ENCODE measurements around the gene SNUPN. TPM values are rescaled to one million over a fixed set of nuclear protein-coding genes. Genes with fewer than 3 reads are reported as not detected.

Gene SNUPN
- total and polyA plus RNA-seq, 4 donors = 19.1 to 24.6 (median 21.1) TPM

DNA sequence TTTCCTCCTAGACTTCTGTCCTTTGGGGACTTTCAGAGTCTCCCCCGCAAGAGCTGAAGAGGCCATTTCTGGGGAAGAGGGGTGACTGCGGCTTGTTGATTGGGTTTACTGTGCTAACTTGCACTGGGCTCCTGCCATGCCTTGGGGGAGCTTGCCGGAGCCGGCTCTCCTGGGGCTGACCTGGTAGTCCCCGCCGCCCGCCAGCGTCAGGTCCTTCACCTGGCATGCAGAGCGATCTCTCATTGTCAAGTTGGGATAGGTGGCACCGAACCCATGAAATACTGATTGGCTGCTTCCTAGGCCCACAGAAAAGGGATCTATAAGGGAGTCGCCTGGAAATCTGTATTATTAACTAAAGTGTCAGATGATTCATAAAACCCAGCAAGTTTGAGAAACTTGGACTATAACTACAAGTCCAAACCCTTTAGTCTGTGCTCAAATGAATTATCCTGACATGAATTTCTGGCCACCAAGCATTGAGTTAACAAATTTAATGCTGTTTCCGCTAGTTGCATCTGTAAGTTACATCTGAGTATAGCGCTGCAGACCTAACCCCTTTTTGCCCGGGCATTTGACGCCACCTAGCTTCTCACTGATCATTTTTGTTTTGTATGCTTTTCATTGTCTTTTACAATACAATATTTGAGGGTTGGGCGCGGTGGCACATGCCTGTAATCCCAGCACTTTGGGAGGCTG lies 15.1 kb upstream of the SNUPN start:
- no peaks in the 10 kb centered on the region for H3K27me3 ChIP-seq (ENCODE audit: control insufficient read depth in 3 of 3, insufficient read depth in 3 of 3, low read length in 2 of 3)
- H3K4me1 ChIP-seq (ENCODE audit: control insufficient read depth in 5 of 5, insufficient read depth in 5 of 5, low read length in 5 of 5) = peaks cover 3 to 28% (median 10%) of the 10 kb centered on the region in 5 donors
- H3K9me3 ChIP-seq (ENCODE audit: control insufficient read depth in 4 of 4, insufficient read depth in 3 of 4, low read length in 3 of 4) = no peaks in the 10 kb centered on the region
- peak overlapping the region; percentile 97 to 98 for H3K27ac ChIP-seq (ENCODE audit: low read depth in 1 of 2, low read length in 1 of 2)
- peak overlapping the region; percentile 20 for H3K4me3 ChIP-seq
- WGBS, 2 donors = 3 to 9% methylated on average over 17 of the region's 17 CpGs
- DNase-seq (peak in 2 of 3 donors; percentile 73 to 75), ATAC-seq (ENCODE audit: insufficient read depth, low FRiP score) (no peak)
- TF ChIP-seq, protein P1, sequence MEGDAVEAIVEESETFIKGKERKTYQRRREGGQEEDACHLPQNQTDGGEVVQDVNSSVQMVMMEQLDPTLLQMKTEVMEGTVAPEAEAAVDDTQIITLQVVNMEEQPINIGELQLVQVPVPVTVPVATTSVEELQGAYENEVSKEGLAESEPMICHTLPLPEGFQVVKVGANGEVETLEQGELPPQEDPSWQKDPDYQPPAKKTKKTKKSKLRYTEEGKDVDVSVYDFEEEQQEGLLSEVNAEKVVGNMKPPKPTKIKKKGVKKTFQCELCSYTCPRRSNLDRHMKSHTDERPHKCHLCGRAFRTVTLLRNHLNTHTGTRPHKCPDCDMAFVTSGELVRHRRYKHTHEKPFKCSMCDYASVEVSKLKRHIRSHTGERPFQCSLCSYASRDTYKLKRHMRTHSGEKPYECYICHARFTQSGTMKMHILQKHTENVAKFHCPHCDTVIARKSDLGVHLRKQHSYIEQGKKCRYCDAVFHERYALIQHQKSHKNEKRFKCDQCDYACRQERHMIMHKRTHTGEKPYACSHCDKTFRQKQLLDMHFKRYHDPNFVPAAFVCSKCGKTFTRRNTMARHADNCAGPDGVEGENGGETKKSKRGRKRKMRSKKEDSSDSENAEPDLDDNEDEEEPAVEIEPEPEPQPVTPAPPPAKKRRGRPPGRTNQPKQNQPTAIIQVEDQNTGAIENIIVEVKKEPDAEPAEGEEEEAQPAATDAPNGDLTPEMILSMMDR (IDR thresholded peaks at IDR 0.05; ENCODE audit: control extremely low read depth, extremely low read depth) = peak; percentile 27
- H3K9ac ChIP-seq (ENCODE audit: insufficient read depth in 1 of 2, low read length in 2 of 2) = peak overlapping the region in 1 of 2 donors; percentile 69
- peaks cover 0 to 5% (median 2%) of the 10 kb centered on the region in 4 donors for H3K36me3 ChIP-seq (ENCODE audit: control insufficient read depth in 4 of 4, insufficient read depth in 4 of 4, low read length in 4 of 4)

DNA sequence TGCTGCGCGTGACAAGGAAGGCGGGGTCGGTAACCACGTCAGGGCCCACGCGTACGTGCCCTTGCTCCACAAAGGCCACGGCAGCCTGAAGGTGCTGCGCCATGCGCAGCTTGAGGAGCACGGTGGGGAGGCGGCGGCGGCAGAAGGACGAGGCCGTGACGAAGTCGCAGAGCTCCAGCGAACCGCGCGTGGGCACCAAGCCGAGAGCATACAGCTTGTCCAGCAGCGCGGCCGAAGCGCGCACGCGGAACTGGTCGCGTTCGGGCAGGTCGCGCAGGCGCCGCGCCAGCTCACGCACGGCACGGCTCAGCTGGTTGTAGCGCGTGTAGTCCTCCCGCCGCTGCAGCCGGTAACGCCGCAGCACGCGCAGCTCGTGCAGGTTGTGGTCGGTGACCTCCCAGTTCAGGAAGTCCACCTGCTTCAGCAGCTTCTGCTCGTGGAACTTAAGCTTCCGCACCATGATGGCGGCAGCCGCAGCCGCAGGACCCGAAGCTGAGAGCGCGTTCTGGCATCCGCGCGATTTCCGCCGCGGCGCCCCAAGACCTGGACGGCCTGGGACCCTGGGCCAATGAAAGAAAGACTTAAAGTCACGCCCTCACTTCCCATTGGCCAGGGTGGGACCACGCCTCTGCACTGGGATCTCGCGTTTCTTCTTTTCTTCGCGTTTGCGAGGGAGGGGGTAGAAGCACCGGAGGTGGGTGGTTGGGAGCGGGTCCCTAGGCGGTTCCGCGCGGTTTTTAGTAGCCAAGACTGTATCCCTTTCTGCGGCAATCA lies 14.4 kb upstream of the SNUPN start, which contains the start of gene IMP3:
Gene IMP3, minus strand, starts transcription at position 516 of the 774 bp plus-strand sequence. Its CDS starts 56 bp downstream, at position 460.
- H3K36me3 ChIP-seq (ENCODE audit: control insufficient read depth in 4 of 4, insufficient read depth in 4 of 4, low read length in 4 of 4) = peaks cover 0 to 5% (median 2%) of the 10 kb centered on the region in 4 donors
- DNase-seq = peak; percentile 96 to 99 (median 99)
- 0% methylated on average over 80 to 83 of the region's 83 CpGs for WGBS, 2 donors
- TF ChIP-seq, protein P1 (IDR thresholded peaks at IDR 0.05; ENCODE audit: control extremely low read depth, extremely low read depth) = no peak
- no peaks in the 10 kb centered on the region for H3K9me3 ChIP-seq (ENCODE audit: control insufficient read depth in 4 of 4, insufficient read depth in 3 of 4, low read length in 3 of 4)
- H3K4me3 ChIP-seq = peak within 1 kb of the TSS; percentile 92
- no peaks in the 10 kb centered on the region for H3K27me3 ChIP-seq (ENCODE audit: control insufficient read depth in 3 of 3, insufficient read depth in 3 of 3, low read length in 2 of 3)
- H3K9ac ChIP-seq (ENCODE audit: insufficient read depth in 1 of 2, low read length in 2 of 2) = peak within 1 kb of the TSS; percentile 69 to 90
- H3K27ac ChIP-seq (ENCODE audit: low read depth in 1 of 2, low read length in 1 of 2) = peak within 1 kb of the TSS; percentile 97 to 98
- H3K4me1 ChIP-seq (ENCODE audit: control insufficient read depth in 5 of 5, insufficient read depth in 5 of 5, low read length in 5 of 5) = peaks cover 3 to 28% (median 10%) of the 10 kb centered on the region in 5 donors
- peak; percentile 98 for ATAC-seq (ENCODE audit: insufficient read depth, low FRiP score)

DNA sequence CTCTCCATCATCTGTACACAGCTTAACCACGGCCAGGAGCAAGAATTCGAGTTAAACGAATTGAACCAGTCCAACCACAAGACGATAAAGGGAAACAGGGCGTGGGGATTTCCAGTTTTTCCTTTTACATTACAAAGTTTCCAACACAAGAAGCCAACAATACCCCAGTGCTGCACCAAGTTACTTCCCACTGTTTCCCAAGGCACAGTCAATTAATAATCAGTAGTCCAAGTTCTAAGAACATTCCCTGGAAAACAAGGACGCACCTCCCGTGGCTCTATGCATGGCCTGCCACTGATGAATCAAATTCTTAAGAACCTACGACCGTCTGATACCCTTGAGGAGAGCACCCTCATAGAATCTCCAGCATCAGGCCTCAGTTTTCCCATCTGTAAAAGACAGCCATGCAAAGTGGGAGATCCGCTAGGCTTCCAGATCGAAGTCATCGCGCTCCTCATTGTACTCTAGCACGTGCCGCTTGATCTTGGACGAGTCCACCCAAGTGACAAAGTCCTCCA lies 13.7 kb upstream of the SNUPN start:
- H3K36me3 ChIP-seq (ENCODE audit: control insufficient read depth in 4 of 4, insufficient read depth in 4 of 4, low read length in 4 of 4) = peaks cover 0 to 5% (median 2%) of the 10 kb centered on the region in 4 donors
- H3K27me3 ChIP-seq (ENCODE audit: control insufficient read depth in 3 of 3, insufficient read depth in 3 of 3, low read length in 2 of 3) = no peaks in the 10 kb centered on the region
- ATAC-seq (ENCODE audit: insufficient read depth, low FRiP score) = no peak
- peak overlapping the region; percentile 92 for H3K4me3 ChIP-seq
- WGBS, 2 donors = 1% methylated on average over 16 of the region's 16 CpGs
- peak overlapping the region; percentile 30 to 90 for H3K9ac ChIP-seq (ENCODE audit: insufficient read depth in 1 of 2, low read length in 2 of 2)
- TF ChIP-seq, protein P1 (IDR thresholded peaks at IDR 0.05; ENCODE audit: control extremely low read depth, extremely low read depth) = no peak
- DNase-seq = peak in 1 of 3 donors; percentile 18
- H3K9me3 ChIP-seq (ENCODE audit: control insufficient read depth in 4 of 4, insufficient read depth in 3 of 4, low read length in 3 of 4) = no peaks in the 10 kb centered on the region
- peak overlapping the region; percentile 84 to 98 for H3K27ac ChIP-seq (ENCODE audit: low read depth in 1 of 2, low read length in 1 of 2)
- H3K4me1 ChIP-seq (ENCODE audit: control insufficient read depth in 5 of 5, insufficient read depth in 5 of 5, low read length in 5 of 5) = peaks cover 3 to 28% (median 10%) of the 10 kb centered on the region in 5 donors
